Measurements from ENCODE around the gene MDFI. TPM values are rescaled to one million over a fixed set of nuclear protein-coding genes. Genes with fewer than 3 reads are reported as not detected.

Gene MDFI
- total and polyA plus RNA-seq, 3 donors from 2014 or later, result 12.9 to 16.0 (median 15.1) TPM

GRCh38 chr6:41651962-41652657 is 13.8 kb downstream of the MDFI start:
- TF ChIP-seq CTCF (IDR thresholded peaks at IDR 0.05) (no peak), POLR2A (IDR thresholded peaks at IDR 0.05) (no peak)
- WGBS, 2 donors, result 89 to 92% methylated on average over 14 of the region's 14 CpGs
- intact Hi-C loops (cut with DNase I; ENCODE audit: low total_unique reads), result no loop called here
- Histone ChIP-seq H3K4me3 (no peak overlapping the region), H3K4me1 (no peaks in the 10 kb centered on the region), H3K27me3 (no peaks in the 10 kb centered on the region), H3K36me3 (ENCODE audit: low read depth, missing control alignments) (no peaks in the 10 kb centered on the region), H3K27ac (no peak overlapping the region), H3K9me3 (no peaks in the 10 kb centered on the region)
- no peak for DNase-seq

- DNase-seq, result no peak
- H3K27ac ChIP-seq, result no peak overlapping the region
- 85 to 90% methylated on average over 28 to 32 of the region's 32 CpGs for WGBS, 2 donors
- H3K9me3 ChIP-seq, result no peaks in the 10 kb centered on the region
- no peak for TF ChIP-seq CTCF (IDR thresholded peaks at IDR 0.05)
- TF ChIP-seq POLR2A (IDR thresholded peaks at IDR 0.05), result no peak
- intact Hi-C loops (cut with DNase I; ENCODE audit: low total_unique reads), result no loop called here
- no peaks in the 10 kb centered on the region for H3K27me3 ChIP-seq
- no peaks in the 10 kb centered on the region for H3K36me3 ChIP-seq (ENCODE audit: low read depth, missing control alignments)
- H3K4me1 ChIP-seq, result no peaks in the 10 kb centered on the region
- H3K4me3 ChIP-seq, result no peak overlapping the region
Observed at GRCh38 chr6:41652866-41653652, 14.8 kb downstream of the MDFI start.

- WGBS, 2 donors, result 72 to 79% methylated on average over 2 to 5 of the region's 5 CpGs
- H3K4me3 ChIP-seq, result no peak overlapping the region
- intact Hi-C loops (cut with DNase I; ENCODE audit: low total_unique reads), result no loop called here
- no peaks in the 10 kb centered on the region for H3K27me3 ChIP-seq
- TF ChIP-seq POLR2A (IDR thresholded peaks at IDR 0.05) (no peak), CTCF (IDR thresholded peaks at IDR 0.05) (no peak)
- no peak overlapping the region for H3K27ac ChIP-seq
- no peaks in the 10 kb centered on the region for H3K4me1 ChIP-seq
- H3K9me3 ChIP-seq, result no peaks in the 10 kb centered on the region
- no peak for DNase-seq
- H3K36me3 ChIP-seq (ENCODE audit: low read depth, missing control alignments), result no peaks in the 10 kb centered on the region
Observed at GRCh38 chr6:41653691-41654090, 15.4 kb downstream of the MDFI start.

GRCh38 chr6:41654151-41654697 is 16.0 kb downstream of the MDFI start:
- TF ChIP-seq CTCF (IDR thresholded peaks at IDR 0.05), result no peak
- no peak for TF ChIP-seq POLR2A (IDR thresholded peaks at IDR 0.05)
- whole genome bisulfite sequencing, 2 donors, result 78 to 80% methylated on average over 5 of the region's 5 CpGs
- intact Hi-C loops (cut with DNase I; ENCODE audit: low total_unique reads), result no loop called here
- no peak overlapping the region for H3K27ac ChIP-seq
- no peaks in the 10 kb centered on the region for H3K9me3 ChIP-seq
- H3K36me3 ChIP-seq (ENCODE audit: low read depth, missing control alignments), result no peaks in the 10 kb centered on the region
- no peaks in the 10 kb centered on the region for H3K27me3 ChIP-seq
- no peak overlapping the region for H3K4me3 ChIP-seq
- DNase-seq, result no peak
- no peaks in the 10 kb centered on the region for H3K4me1 ChIP-seq

All from testis (tissue), 3 donors.